GM12878 (cell line): ENCODE results near the gene SLC25A26. TPM values are rescaled to one million over a fixed set of nuclear protein-coding genes. Genes with fewer than 3 reads are reported as not detected.

Experiments
- ATAC-seq: fragments of 200-7000 bp; cut with Tn5 transposase; 3 replicates; pipeline ENCODE4 v1.9.1; 2020; ENCODE audit warnings: mild to moderate bottlenecking, moderate library complexity
- BruUV-seq: library from RNA; stranded (reverse); fragments of 400-500 nt; replicated peaks from 2 replicates; lab custom pipeline; 2021; lab: Mats Ljungman, UMichigan
- CTCF ChIA-PET: fragments of 300-600 bp; sonication (Branson Sonifier 250); formaldehyde crosslinking; extraction: SDS; loops from one replicate; lab custom pipeline; 2021; ENCODE audit warnings: inconsistent platforms; lab: Yijun Ruan, JAX
- POLR2A ChIA-PET: fragments of 350-600 bp; formaldehyde crosslinking; extraction: SDS; loops from one replicate; lab custom pipeline; 2021; ENCODE audit warnings: inconsistent platforms; lab: Charles Lee
- RAD21 ChIA-PET: fragments of 300-600 bp; sonication (Branson Sonifier 250); formaldehyde crosslinking; loops from one replicate; lab custom pipeline; 2023; ENCODE audit warnings: antibody characterized with exemption; ENCODE audit not compliant: unreplicated experiment; lab: Charles Lee
- SMC1A ChIA-PET: fragments of 300-600 bp; sonication (Branson Sonifier 250); formaldehyde crosslinking; loops from one replicate; lab custom pipeline; 2023; ENCODE audit not compliant: unreplicated experiment, uncharacterized antibody; lab: Charles Lee
- DNase-seq: peaks from one replicate; pipeline ENCODE4 v3.0.0-alpha.2; 2011; ENCODE audit warnings: low read depth, low spot score
- FAIRE-seq: peaks from 3 replicates; lab custom pipeline; 2011; peaks lifted over from hg19 to GRCh38; lab: Jason Lieb, UNC
- H2AFZ ChIP-seq: 2 replicates; pipeline ENCODE4 v1.6.0; 2011; ENCODE audit warnings: low read depth, low read length, control low read depth; ENCODE audit not compliant: control insufficient read depth
- H3K27ac ChIP-seq: 2 replicates; pipeline ENCODE4 v1.5.1; 2011; ENCODE audit warnings: control low read depth; ENCODE audit not compliant: control insufficient read depth, insufficient read depth
- H3K27me3 ChIP-seq, 2 experiments: replicated peaks in 1 of 2; 2 replicates each; pipeline versions ENCODE4 v1.6.0 to v1.6.1; 2011; ENCODE audit warnings: low read length in 1 of 2; ENCODE audit not compliant: control insufficient read depth in 2 of 2, insufficient read depth in 2 of 2
- H3K36me3 ChIP-seq, 2 experiments: 2 replicates each; pipeline ENCODE4 v1.5.1; 2011; ENCODE audit warnings: low read length in 1 of 2; ENCODE audit not compliant: control insufficient read depth in 2 of 2, insufficient read depth in 2 of 2
- H3K4me1 ChIP-seq: 2 replicates; pipeline ENCODE4 v1.6.1; 2011; ENCODE audit warnings: mild to moderate bottlenecking, low read length, moderate library complexity, mixed read lengths; ENCODE audit not compliant: control insufficient read depth, insufficient read depth
- H3K4me2 ChIP-seq: 2 replicates; pipeline ENCODE4 v1.6.0; 2011; ENCODE audit warnings: control low read depth; ENCODE audit not compliant: control insufficient read depth, insufficient read depth
- H3K4me3 ChIP-seq: fragments of 200-600 bp; sonication (generic); 2 replicates; pipeline ENCODE4 v1.5.1; 2016
- H3K79me2 ChIP-seq: 2 replicates; pipeline ENCODE4 v1.6.0; 2011; ENCODE audit warnings: low read length; ENCODE audit not compliant: control insufficient read depth, insufficient read depth
- H3K9ac ChIP-seq: 2 replicates; pipeline ENCODE4 v1.8.0; 2011; ENCODE audit warnings: low read length, control low read depth, mixed read lengths; ENCODE audit not compliant: control insufficient read depth, insufficient read depth
- H3K9me3 ChIP-seq: replicated peaks from 3 replicates; pipeline ENCODE4 v1.5.1; 2011; ENCODE audit warnings: mild to moderate bottlenecking, low read length; ENCODE audit not compliant: control insufficient read depth, insufficient read depth
- H4K20me1 ChIP-seq: 2 replicates; pipeline ENCODE4 v1.6.0; 2011; ENCODE audit not compliant: control insufficient read depth, insufficient read depth
- ATF7 ChIP-seq: fragments of 450-650 bp; IDR thresholded peaks from 2 replicates; pipeline ENCODE4 v1.6.1; 2016; ENCODE audit warnings: low read depth, mild to moderate bottlenecking
- BCL11A ChIP-seq: IDR thresholded peaks from 2 replicates; pipeline ENCODE4 v1.6.1; 2011; ENCODE audit warnings: low read depth, low read length
- CBX3 ChIP-seq: fragments of 200-600 bp; sonication (generic); IDR thresholded peaks from 2 replicates; pipeline ENCODE4 v1.6.1; 2016; ENCODE audit warnings: low read depth, borderline replicate concordance
- CEBPZ ChIP-seq: fragments of 150-350 bp; IDR thresholded peaks from 2 replicates; pipeline ENCODE4 v1.6.1; 2016; ENCODE audit warnings: low read depth, low read length
- E2F4 ChIP-seq: IDR thresholded peaks from 2 replicates; pipeline ENCODE4 v1.6.1; 2012; ENCODE audit warnings: low read depth, low read length, improper control_type of control experiment
- HCFC1 ChIP-seq: fragments of 150-350 bp; IDR thresholded peaks from 2 replicates; pipeline ENCODE4 v1.6.1; 2014; ENCODE audit warnings: low read length
- IRF4 ChIP-seq: IDR thresholded peaks from 2 replicates; pipeline ENCODE4 v1.6.1; 2011; ENCODE audit warnings: low read depth, low read length
- NFXL1 ChIP-seq: fragments of 450-650 bp; IDR thresholded peaks from 2 replicates; pipeline ENCODE4 v1.6.1; 2017; ENCODE audit warnings: antibody characterized with exemption, mild to moderate bottlenecking, borderline replicate concordance
- PKNOX1 ChIP-seq: fragments of 450-650 bp; IDR thresholded peaks from 2 replicates; pipeline ENCODE4 v1.6.1; 2016; ENCODE audit warnings: mild to moderate bottlenecking
- PML ChIP-seq: IDR thresholded peaks from 2 replicates; pipeline ENCODE4 v1.6.1; 2012; ENCODE audit warnings: low read length, inconsistent platforms
- SMAD5 ChIP-seq: IDR thresholded peaks from 2 replicates; pipeline ENCODE4 v1.6.1; 2016; ENCODE audit warnings: antibody characterized with exemption, low read depth
- SP1 ChIP-seq: IDR thresholded peaks from one replicate; pipeline ENCODE4 v1.6.1; 2011; ENCODE audit warnings: low read depth, low read length
- SREBF2 ChIP-seq: IDR thresholded peaks from 2 replicates; pipeline ENCODE4 v1.6.1; 2012; ENCODE audit warnings: mild to moderate bottlenecking, low read length
- TCF7 ChIP-seq: IDR thresholded peaks from 2 replicates; pipeline ENCODE4 v1.6.1; 2014; ENCODE audit warnings: antibody characterized with exemption, borderline replicate concordance
- USF1 ChIP-seq: IDR thresholded peaks from 2 replicates; pipeline ENCODE4 v1.6.1; 2011; ENCODE audit warnings: borderline replicate concordance, low read depth, mild to moderate bottlenecking, moderate library complexity, mixed read lengths, low read length; ENCODE audit not compliant: insufficient read depth; ENCODE audit errors: extremely low read length
- YBX1 ChIP-seq: fragments of 450-650 bp; IDR thresholded peaks from 2 replicates; pipeline ENCODE4 v1.6.1; 2016; ENCODE audit warnings: antibody characterized with exemption
- ZNF207 ChIP-seq: fragments of 450-650 bp; IDR thresholded peaks from 2 replicates; pipeline ENCODE4 v1.6.1; 2014; ENCODE audit warnings: antibody characterized with exemption, mild to moderate bottlenecking, borderline replicate concordance
- ZNF384 ChIP-seq: IDR thresholded peaks from 2 replicates; pipeline ENCODE4 v1.6.1; 2012; ENCODE audit warnings: low read depth, mild to moderate bottlenecking, low read length, improper control_type of control experiment, borderline replicate concordance
- WGBS: methylation state at CpG from one replicate; pipeline ENCODE4 v1.1.6; 2016; ENCODE audit warnings: low lambda C conversion rate; ENCODE audit not compliant: insufficient replicate concordance, insufficient coverage; ENCODE audit errors: missing lambda C conversion rate; 5-methylcytosine and 5-hydroxymethylcytosine counted together
- in situ Hi-C: fragments of 300-500 bp; cut with MboI; formaldehyde crosslinking; loops from 9 replicates; pipeline ENCODE4 v1.14.3; 2018; ENCODE audit warnings: mixed read lengths
- intact Hi-C: fragments of 100-400 bp; cut with micrococcal nuclease; formaldehyde crosslinking; loops from one replicate; pipeline ENCODE4 v1.14.2; 2022; ENCODE audit not compliant: unreplicated experiment
- polyA plus RNA-seq, 11 experiments: library from polyadenylated mRNA; depleted of rRNA in 4 of 11; unstranded in 6 of 11; stranded (reverse) in 5 of 11; fragments of >200 nt; fragmentation: Nextera tagmentation in 4 of 11; fragmentation: Illumina TruSeq in 1 of 11; extraction: Ambion mirVana in 4 of 11; extraction: Trizol in 1 of 11; gene quantifications; 1 replicate in 1 of 11; 2 replicates in 10 of 11; pipeline versions ENCODE4 v1.2.1 to v1.2.3, GENCODE V29; 2011 to 2016; ENCODE audit warnings: inconsistent platforms in 2 of 11, missing spikeins in 2 of 11, low read depth in 1 of 11
- total RNA-seq, 4 experiments: library from RNA; depleted of rRNA in 3 of 4; stranded (reverse); fragments of >200 nt in 3 of 4; fragmentation: Illumina TruSeq in 1 of 4; extraction: Trizol in 1 of 4; gene quantifications; 2 replicates each; pipeline versions ENCODE4 v1.2.1 to v1.2.3, GENCODE V29; 2013 to 2021

Gene SLC25A26
- total and polyA plus RNA-seq, 10 of the 15 experiments (the other 5 are each of a cell fraction or from before 2014, with no cell fraction given), result 14.6 to 49.7 (median 24.9) TPM

GRCh38 chr3:66370179-66370578 is 149.4 kb downstream of the SLC25A26 start:
- Histone ChIP-seq H4K20me1 (no peaks in the 10 kb centered on the region), H3K27ac (no peak overlapping the region), H3K9ac (no peak overlapping the region), H3K4me2 (no peak overlapping the region), H3K4me1 (no peaks in the 10 kb centered on the region), H3K9me3 (no peaks in the 10 kb centered on the region), H3K27me3 (no peaks in the 10 kb centered on the region), H3K4me3 (no peak overlapping the region), H3K79me2 (no peaks in the 10 kb centered on the region), H2AFZ (no peak overlapping the region), H3K36me3 (no peaks in the 10 kb centered on the region; a peak in 1 of 4 replicates)
- CTCF ChIA-PET, result interaction anchor here (3.7 kb wide), 1 partner anchor 93 kb away, joined by 19 read pairs; no protein-coding TSS in a partner anchor
- DNase-seq (no peak), FAIRE-seq (no peak), ATAC-seq (no peak)
- intact Hi-C loops (no loop called here), in situ Hi-C loops (no loop called here)
- POLR2A ChIA-PET, result no interaction called here
- RAD21 ChIA-PET, result no interaction called here
- SMC1A ChIA-PET, result interaction anchor here (1.6 kb wide), 1 partner anchor 10 kb away, joined by 4 read pairs; no protein-coding TSS in a partner anchor
- WGBS, result 96% methylated on average over 7 of the region's 7 CpGs
- no TSS peak for BruUV-seq
- no peak for TF ChIP-seq SMAD5
- no peak for TF ChIP-seq HCFC1
- TF ChIP-seq ZNF207, result no peak
- no peak for TF ChIP-seq SP1
- no peak for TF ChIP-seq SREBF2
- no peak for TF ChIP-seq E2F4
- no peak for TF ChIP-seq CBX3
- no peak for TF ChIP-seq ZNF384
- TF ChIP-seq USF1, result no peak
- no peak for TF ChIP-seq PML
- TF ChIP-seq CEBPZ, result no peak
- TF ChIP-seq ATF7, result no peak
- TF ChIP-seq IRF4, result no peak
- no peak for TF ChIP-seq YBX1
- no peak for TF ChIP-seq NFXL1
- TF ChIP-seq PKNOX1, result no peak
- no peak for TF ChIP-seq TCF7
- TF ChIP-seq BCL11A, result no peak
